T-helper 1 cell (primary cell): ENCODE data around the gene RBFOX1.
"Not testable (repeated sequence)": the region's sequence is repeated elsewhere in the genome, so short reads cannot be mapped to it uniquely, and the experiment has no call there.

Source experiments
- DNase-seq, 5 donors: peaks; one replicate each; pipeline ENCODE4 v3.0.0-alpha.2; 2012 to 2020

The RBFOX1 gene

GRCh38 chr16:7482596-7483290, 150.1 kb downstream of the RBFOX1 start:
- DNase-seq = no peak

GRCh38 chr16:7487574-7488323, 155.1 kb downstream of the RBFOX1 start:
- no peak for DNase-seq

- no peak for DNase-seq
Measured at GRCh38 chr16:7492122-7492521, 159.5 kb downstream of the RBFOX1 start.

DNA sequence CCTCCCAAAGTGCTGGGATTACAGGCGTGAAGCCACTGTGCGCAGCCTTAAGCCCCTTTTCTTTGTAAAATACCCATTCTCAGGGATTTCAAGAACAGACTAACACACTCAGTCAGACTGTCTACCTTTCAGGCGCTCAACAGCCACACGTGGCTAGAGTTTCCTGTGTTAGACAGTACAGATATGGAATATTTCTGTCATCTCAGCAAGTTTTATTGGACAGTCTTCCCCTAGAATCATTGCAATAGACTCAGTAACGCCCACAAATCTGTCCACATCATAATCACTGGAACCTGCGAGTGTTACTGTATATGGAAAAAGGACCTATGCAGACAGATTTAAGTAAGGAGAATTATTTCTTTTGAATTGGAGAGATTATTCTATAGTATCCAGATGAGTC, 160.5 kb downstream of the RBFOX1 start:
- DNase-seq = no peak

DNA sequence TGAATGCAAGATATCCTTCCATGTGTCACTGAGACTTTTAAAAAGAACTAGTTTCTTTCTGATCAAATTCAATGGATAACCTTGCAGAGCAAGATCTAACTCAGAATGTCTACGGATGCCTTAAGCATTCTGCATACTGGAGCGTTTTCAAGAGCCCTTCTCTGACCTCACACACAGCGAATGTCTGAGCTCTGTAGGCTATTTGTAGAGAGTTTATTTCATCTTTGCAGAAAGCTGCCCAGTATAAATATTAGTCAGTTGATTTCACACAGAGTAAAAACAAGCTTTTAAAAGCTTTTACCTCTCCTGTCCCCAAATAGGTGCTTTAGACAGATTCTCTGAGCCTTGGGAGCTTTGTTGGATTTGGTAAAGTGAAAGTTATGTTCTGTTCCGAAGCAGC, 165.0 kb downstream of the RBFOX1 start:
- DNase-seq = no peak

DNA sequence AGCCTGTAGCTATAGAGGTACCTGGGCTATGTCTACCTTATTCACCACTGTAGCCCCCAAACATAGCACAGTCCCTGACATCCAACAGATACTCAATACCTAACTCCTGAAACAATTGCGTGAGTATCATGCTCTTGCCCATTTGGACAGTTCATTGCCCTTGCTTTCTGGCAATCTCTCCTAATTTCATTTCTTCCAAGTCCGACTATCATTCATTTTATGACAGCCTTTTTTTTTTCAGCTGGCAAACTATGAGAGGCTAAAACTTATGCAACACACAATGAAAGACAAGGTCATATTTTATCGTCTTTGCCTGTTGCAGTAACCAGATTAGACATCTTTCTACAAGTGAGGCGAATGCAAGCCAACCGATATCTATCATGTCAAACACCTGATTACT, 169.2 kb downstream of the RBFOX1 start:
- DNase-seq = no peak

DNA sequence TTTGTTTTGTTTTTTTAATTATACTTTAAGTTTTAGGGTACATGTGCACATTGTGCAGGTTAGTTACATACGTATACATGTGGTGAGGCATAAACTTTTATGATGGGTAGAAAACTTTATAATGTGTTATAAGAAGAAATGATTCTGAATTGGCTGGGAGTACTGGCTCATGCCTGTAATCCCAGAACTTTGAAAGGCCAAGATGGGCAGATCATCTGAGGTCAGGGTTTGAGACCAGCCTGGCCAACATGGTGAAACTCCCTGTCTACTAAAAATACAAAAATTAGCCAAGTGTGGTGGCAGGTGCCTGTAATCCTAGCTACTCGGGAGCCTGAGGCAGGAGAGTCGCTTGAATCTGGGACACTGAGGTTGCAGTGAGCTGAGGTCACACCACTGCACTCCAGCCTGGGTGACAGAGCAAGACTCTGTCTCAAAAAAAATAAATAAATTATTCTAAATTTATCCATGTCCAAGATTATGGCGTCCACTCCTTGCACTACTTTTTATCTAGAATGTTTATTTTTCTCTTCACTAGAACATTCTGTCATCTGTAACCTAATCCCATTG, 170.0 kb downstream of the RBFOX1 start:
- DNase-seq = not testable (repeated sequence)

DNA sequence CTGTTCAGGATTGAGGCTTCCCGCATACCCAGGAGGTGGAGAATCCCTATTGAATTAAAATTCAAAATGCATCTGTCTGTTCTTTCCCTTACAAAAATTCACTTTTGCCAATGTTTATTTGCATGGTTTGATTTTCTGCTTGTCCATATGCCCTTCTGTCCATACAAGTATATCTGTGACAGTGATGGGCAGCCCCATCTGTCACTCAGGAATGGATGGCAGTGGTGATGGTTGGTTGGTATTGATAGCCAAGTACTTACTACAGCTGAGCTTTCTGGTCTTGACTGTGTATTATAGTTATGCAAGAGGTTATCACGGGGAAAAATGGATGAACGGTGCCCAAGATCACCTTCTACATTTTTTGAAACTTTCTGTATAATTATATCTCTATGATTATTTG, 171.0 kb downstream of the RBFOX1 start:
- DNase-seq = no peak

DNA sequence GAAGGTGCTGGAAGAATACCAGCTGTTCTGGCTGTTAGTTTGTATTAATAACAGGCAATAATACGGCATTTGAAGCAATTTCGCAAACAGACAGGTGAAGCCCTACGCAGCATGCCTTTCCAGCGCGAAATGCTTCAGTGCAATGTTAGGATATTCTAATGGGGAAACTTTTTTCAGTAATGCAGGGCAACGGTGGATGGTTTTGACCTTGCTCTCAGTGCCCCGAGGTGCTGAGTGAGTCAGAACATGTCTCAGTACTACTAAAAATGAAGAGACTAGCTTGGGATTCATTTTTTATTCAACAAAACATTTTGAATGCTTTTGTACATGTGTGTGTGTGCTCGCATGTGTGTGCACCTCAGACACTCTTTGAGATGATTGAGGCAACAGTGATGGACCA, 172.2 kb downstream of the RBFOX1 start:
- DNase-seq = no peak

DNA sequence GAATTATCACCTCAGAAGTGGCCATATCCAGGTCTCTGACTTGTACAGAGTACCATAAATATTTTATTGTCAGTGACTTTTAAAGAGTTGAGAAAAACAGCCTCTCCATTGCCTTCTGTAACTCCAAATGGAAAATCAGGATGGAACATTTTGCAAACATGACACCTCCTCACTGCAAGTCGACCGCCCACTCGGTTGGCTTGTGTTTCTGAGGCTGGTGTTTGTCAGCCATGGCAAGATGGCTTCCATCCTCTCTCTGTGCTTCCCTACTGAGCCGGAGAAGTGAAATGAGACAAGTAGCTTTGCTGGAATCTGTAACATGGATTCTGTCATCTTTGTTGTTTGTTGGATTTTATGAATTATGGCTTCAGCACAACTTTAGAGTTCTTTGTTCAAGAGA, 172.8 kb downstream of the RBFOX1 start:
- no peak for DNase-seq

DNA sequence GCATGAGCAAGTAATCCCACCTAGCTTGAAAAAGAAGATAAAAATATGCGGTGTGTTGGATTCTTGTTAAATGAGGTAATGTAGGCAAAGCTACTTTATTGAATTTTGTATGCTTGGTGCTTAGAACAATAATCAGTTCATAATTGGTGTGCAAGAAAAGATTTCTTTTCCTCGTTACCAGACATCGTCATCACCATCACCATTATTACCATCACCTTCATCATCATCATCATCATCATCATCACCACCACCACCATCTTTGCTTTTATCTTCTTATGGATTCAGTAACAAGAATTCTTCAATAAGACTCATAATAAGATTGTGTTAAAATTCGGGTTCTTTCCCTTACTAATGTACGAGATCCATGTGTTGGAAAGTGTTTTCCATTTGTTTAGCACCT, 173.7 kb downstream of the RBFOX1 start:
- no peak for DNase-seq

- DNase-seq = no peak
Measured at GRCh38 chr16:7508656-7509055, 176.0 kb downstream of the RBFOX1 start.

GRCh38 chr16:7509963-7510601, 177.4 kb downstream of the RBFOX1 start:
- no peak for DNase-seq

- DNase-seq = no peak
Measured at GRCh38 chr16:7511549-7512260, 179.1 kb downstream of the RBFOX1 start.

GRCh38 chr16:7512503-7512902, 179.9 kb downstream of the RBFOX1 start:
- no peak for DNase-seq

- DNase-seq = peak in 1 of 5 donors; percentile 0
Measured at GRCh38 chr16:7513429-7513828, 180.8 kb downstream of the RBFOX1 start.

DNA sequence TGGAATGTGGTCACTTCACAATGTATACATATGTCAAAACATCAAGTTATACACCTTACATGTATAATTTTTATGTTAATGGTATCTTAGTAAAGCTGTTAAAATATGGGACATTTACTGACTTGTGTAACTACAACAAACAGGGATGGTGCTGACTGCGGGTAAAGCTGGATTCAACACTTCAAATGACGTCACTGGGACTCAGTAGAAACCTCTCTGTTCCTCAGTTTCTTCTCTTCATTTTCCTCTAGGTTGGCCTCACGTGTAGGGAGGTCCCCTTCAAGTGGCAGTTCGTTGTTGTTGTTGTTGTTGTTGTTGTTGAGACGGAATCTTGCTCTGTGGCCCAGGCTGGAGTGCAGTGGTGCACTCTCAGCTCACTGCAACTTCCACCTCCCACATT, 182.9 kb downstream of the RBFOX1 start:
- no peak for DNase-seq

DNA sequence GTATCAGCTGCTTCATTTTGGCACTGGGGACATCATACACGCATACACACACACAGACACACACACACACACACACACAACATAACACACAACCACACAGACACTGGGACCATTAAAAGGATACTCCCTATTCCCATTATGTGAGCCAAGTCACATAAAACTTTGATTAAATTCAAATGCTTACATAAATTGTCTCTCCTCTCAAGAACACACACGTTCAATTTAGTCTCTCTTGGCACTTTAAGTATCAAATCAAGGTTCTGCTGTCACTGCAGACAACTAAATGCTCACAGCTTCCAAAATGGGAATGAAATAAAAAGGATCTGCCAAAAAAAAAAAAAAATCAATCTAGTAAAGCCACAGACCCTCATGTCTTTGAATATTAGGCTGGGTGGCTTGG, 184.9 kb downstream of the RBFOX1 start:
- DNase-seq = no peak

DNA sequence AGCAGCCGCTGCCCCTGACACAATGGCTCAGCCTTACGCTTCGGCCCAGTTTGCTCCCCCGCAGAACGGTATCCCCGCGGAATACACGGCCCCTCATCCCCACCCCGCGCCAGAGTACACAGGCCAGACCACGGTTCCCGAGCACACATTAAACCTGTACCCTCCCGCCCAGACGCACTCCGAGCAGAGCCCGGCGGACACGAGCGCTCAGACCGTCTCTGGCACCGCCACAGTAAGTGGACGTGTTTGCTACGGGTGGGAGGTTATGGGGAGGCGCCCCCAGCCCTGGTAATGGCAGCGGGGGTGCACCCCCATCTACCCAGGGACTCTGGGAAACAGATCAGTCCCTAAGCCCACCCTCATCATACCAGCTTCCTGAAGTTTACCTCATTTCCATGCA, 185.5 kb downstream of the RBFOX1 start:
- DNase-seq = no peak

DNA sequence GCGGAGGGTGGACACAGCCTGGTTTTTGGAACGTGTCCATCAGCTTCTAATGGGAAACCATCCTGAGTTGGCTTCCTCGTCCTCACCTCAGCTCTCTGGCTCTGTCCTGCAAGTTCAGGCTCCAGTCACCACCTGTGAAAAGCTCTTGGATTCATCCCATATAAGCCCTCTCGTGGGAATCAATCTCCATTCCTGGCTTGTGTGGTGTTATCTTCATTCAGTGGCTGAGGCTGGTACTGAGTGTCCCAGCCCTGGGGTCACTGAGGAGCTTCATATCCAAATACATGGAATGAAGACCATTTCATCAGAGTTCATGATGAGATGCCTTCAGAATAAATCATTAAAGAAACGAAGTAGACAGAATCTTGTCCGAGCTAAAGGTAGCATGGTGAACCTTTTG, 189.2 kb downstream of the RBFOX1 start:
- DNase-seq = no peak

- DNase-seq = no peak
Measured at GRCh38 chr16:7524419-7524818, 191.8 kb downstream of the RBFOX1 start.

DNA sequence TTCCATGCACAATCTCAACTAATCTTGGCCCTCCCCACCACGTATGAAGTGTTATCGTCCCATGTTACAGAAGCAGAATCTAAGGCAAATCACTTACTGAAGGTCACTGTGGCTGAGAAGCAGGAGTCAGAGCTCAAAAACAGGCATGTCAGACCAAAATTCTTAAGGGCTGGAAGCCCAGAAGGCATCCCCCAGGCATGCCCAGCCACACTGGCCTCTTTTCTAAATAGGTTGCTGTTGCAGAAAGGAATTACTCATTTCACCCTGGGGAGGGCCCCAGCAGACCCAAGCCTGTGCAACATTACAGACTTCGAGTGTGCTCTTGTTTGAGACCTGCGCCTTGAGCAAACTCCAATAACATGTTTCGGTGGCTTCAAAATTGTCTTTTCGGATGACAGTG, 194.1 kb downstream of the RBFOX1 start:
- DNase-seq = no peak

- no peak for DNase-seq
Measured at GRCh38 chr16:7532534-7532933, 199.9 kb downstream of the RBFOX1 start.
